Measurements from ENCODE around the gene CASP3.

The CASP3 gene

GRCh38 chr4:184694412-184694956, 45.2 kb upstream of the CASP3 start:
- TF ChIP-seq CTCF (IDR thresholded peaks at IDR 0.05; ENCODE audit: low read depth, low read length, poor library complexity, severe bottlenecking) (no peak), EZH2phosphoT487 (IDR thresholded peaks at IDR 0.05; ENCODE audit: borderline replicate concordance, low read length) (no peak)
- Histone ChIP-seq H3K27ac (ENCODE audit: low read depth, low read length) (no peak overlapping the region), H3K9me3 (ENCODE audit: control insufficient read depth, insufficient read depth, low read length) (no peaks in the 10 kb centered on the region), H3K4me1 (ENCODE audit: control insufficient read depth, low read length) (no peaks in the 10 kb centered on the region), H3K79me2 (ENCODE audit: control insufficient read depth, low read length) (no peaks in the 10 kb centered on the region), H3F3A (ENCODE audit: control insufficient read depth, insufficient read depth) (peaks cover 26% of the 10 kb centered on the region; the same call in 1 of the 2 replicates), H3K4me3 (ENCODE audit: low read length) (no peak overlapping the region), H3K36me3 (ENCODE audit: control insufficient read depth, low read length) (peaks cover 59% of the 10 kb centered on the region), H4K20me1 (ENCODE audit: control insufficient read depth, insufficient read depth, low read depth, low read length) (no peaks in the 10 kb centered on the region), H3K4me2 (ENCODE audit: low read length) (no peak overlapping the region), H3K9me2 (replicated peaks; ENCODE audit: control insufficient read depth, low read length) (no peaks in the 10 kb centered on the region), H3K27me3 (ENCODE audit: control insufficient read depth, low read length) (no peaks in the 10 kb centered on the region)

- Histone ChIP-seq H3K79me2 (ENCODE audit: control insufficient read depth, low read length) (no peaks in the 10 kb centered on the region), H3K36me3 (ENCODE audit: control insufficient read depth, low read length) (peaks cover 58% of the 10 kb centered on the region), H3K9me2 (replicated peaks; ENCODE audit: control insufficient read depth, low read length) (no peaks in the 10 kb centered on the region), H4K20me1 (ENCODE audit: control insufficient read depth, insufficient read depth, low read depth, low read length) (no peaks in the 10 kb centered on the region), H3K27ac (ENCODE audit: low read depth, low read length) (no peak overlapping the region), H3K4me3 (ENCODE audit: low read length) (no peak overlapping the region), H3K4me1 (ENCODE audit: control insufficient read depth, low read length) (no peaks in the 10 kb centered on the region), H3K9me3 (ENCODE audit: control insufficient read depth, insufficient read depth, low read length) (no peaks in the 10 kb centered on the region), H3F3A (ENCODE audit: control insufficient read depth, insufficient read depth) (peaks cover 26% of the 10 kb centered on the region; the same call in 1 of the 2 replicates), H3K4me2 (ENCODE audit: low read length) (no peak overlapping the region), H3K27me3 (ENCODE audit: control insufficient read depth, low read length) (no peaks in the 10 kb centered on the region)
- TF ChIP-seq EZH2phosphoT487 (IDR thresholded peaks at IDR 0.05; ENCODE audit: borderline replicate concordance, low read length), result no peak
- no peak for TF ChIP-seq CTCF (IDR thresholded peaks at IDR 0.05; ENCODE audit: low read depth, low read length, poor library complexity, severe bottlenecking)
Measured at GRCh38 chr4:184693056-184693455, 43.8 kb upstream of the CASP3 start.

- Histone ChIP-seq H3K27me3 (ENCODE audit: control insufficient read depth, low read length) (no peaks in the 10 kb centered on the region), H3K4me3 (ENCODE audit: low read length) (no peak overlapping the region), H3K9me3 (ENCODE audit: control insufficient read depth, insufficient read depth, low read length) (no peaks in the 10 kb centered on the region), H3K4me2 (ENCODE audit: low read length) (no peak overlapping the region), H3K36me3 (ENCODE audit: control insufficient read depth, low read length) (peaks cover 26% of the 10 kb centered on the region), H3F3A (ENCODE audit: control insufficient read depth, insufficient read depth) (peaks cover 17% of the 10 kb centered on the region; the same call in 1 of the 2 replicates), H3K79me2 (ENCODE audit: control insufficient read depth, low read length) (no peaks in the 10 kb centered on the region), H3K4me1 (ENCODE audit: control insufficient read depth, low read length) (no peaks in the 10 kb centered on the region), H4K20me1 (ENCODE audit: control insufficient read depth, insufficient read depth, low read depth, low read length) (no peaks in the 10 kb centered on the region), H3K9me2 (replicated peaks; ENCODE audit: control insufficient read depth, low read length) (no peaks in the 10 kb centered on the region), H3K27ac (ENCODE audit: low read depth, low read length) (no peak overlapping the region)
- TF ChIP-seq EZH2phosphoT487 (IDR thresholded peaks at IDR 0.05; ENCODE audit: borderline replicate concordance, low read length), result no peak
- TF ChIP-seq CTCF (IDR thresholded peaks at IDR 0.05; ENCODE audit: low read depth, low read length, poor library complexity, severe bottlenecking), result no peak
Measured at GRCh38 chr4:184689681-184690080, 40.4 kb upstream of the CASP3 start.
